Measurements from ENCODE around the gene COL24A1. TPM values are rescaled to one million over a fixed set of nuclear protein-coding genes. Genes with fewer than 3 reads are reported as not detected.

Gene COL24A1
- 0.27 and 0.82 TPM in 2 replicates for total RNA-seq (ENCODE audit: low replicate concordance)

DNA sequence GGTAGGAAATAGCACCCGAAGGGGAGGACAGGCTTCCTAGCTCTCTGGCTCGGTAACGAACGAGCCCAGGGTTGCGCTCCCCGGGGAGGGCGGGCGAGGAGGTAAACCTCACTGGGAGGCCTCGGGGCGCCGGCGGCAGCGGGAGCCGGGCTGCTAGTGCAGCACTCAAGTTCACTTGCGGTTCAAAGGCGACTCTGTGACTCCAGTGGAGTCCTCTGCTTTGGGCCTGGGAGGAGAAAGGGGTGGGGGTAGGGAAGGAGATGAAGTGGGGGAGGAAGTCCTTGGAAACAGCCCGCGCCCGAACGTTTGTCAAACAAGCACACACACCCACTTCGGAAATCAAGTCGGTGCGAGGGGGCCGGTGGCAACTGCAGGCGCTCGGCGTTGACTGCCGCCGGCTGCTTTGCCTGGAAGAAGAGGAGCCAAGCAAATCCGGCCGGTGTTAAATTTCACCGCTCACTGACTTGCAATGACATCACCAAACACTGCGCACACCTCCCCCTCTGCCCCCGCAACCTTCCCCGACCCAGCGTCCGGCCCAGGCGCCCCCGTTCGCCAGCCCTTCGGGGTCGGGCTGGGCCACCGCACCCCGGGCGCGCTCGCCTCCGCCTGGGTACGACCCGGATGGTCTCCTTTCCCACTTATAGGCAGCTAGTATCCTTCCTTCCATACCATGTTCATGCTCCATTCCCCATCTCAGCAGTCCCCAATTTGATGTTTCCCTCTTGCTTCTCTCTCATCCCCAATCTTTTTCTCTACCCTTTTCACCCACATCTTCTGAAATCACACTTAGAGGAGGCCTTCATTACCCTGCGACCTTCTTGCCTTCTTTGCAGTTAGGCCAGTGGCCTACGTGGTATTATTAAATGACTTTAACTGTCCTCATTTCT lies at the start of gene COL24A1:
TSS of gene COL24A1 (minus strand) at position 207 of the 890 bp plus-strand sequence. CDS start 376 bp downstream, outside the sequence.
- TF ChIP-seq, protein P1, sequence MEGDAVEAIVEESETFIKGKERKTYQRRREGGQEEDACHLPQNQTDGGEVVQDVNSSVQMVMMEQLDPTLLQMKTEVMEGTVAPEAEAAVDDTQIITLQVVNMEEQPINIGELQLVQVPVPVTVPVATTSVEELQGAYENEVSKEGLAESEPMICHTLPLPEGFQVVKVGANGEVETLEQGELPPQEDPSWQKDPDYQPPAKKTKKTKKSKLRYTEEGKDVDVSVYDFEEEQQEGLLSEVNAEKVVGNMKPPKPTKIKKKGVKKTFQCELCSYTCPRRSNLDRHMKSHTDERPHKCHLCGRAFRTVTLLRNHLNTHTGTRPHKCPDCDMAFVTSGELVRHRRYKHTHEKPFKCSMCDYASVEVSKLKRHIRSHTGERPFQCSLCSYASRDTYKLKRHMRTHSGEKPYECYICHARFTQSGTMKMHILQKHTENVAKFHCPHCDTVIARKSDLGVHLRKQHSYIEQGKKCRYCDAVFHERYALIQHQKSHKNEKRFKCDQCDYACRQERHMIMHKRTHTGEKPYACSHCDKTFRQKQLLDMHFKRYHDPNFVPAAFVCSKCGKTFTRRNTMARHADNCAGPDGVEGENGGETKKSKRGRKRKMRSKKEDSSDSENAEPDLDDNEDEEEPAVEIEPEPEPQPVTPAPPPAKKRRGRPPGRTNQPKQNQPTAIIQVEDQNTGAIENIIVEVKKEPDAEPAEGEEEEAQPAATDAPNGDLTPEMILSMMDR (IDR thresholded peaks at IDR 0.05; ENCODE audit: insufficient read depth, low read length): no peak
- peak within 1 kb of the TSS; percentile 53 for H3K4me3 ChIP-seq (ENCODE audit: low read depth, low read length)
- DNase-seq (ENCODE audit: low read depth): peak; percentile 34

DNA sequence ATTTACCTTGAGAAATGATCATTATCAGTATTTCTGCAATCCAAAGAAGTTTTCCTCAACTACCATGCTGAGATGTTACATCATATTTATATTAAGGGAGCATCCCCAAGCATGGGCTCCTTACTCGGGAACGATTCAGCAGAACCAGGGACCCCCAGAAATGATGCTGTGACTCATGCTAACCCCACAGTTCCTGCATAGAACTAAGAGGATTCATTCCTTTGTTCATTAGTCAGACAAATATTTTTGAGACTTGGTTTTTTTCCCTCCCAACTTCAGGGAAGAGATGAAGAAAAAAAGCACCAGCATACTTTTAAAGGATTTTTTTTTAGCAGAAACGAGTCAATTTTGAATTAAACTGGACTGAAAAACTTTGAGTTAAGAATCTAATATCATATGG lies 49.2 kb upstream of the COL24A1 start:
- no peak for DNase-seq (ENCODE audit: low read depth)
- no peak overlapping the region for H3K4me3 ChIP-seq (ENCODE audit: low read depth, low read length)
- TF ChIP-seq, protein P1 (IDR thresholded peaks at IDR 0.05; ENCODE audit: insufficient read depth, low read length): no peak

DNA sequence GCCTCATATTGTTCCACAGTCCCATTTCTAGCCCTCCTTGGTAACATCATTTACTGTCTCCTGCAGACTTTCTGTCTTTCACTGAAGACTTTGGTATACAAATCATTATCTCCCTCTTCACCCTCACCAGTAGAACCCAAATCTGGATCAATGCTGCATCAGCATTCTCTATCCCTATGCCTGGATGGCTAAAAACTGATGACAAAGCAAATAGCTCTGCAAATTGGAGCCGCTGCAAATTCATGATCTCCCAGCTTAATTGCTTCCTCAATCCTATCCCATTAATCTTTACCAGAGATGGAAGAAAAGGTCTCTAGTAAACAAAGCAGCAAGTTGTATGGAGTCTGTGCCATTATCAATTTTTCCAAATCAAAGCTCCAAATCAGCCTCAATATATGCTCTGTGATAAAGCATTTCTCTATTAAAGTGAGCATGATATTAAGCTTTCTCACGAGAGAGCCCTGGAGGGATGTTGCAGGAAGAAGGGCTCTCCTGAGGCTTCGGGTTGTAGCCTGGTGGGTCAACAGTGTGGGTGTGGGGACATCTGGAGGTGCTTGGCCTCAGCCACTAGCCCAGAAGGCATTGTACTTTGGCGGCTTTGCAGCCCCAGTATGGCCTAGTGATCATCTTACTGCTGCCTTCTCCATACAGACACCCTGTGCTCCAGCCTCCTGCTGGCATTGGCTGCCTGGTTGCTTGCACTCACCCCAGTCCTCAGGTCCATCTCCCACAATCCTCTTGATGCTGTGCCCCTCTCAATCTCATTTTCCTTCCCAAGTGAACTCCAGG lies 46.2 kb upstream of the COL24A1 start:
- DNase-seq (ENCODE audit: low read depth): no peak
- no peak overlapping the region for H3K4me3 ChIP-seq (ENCODE audit: low read depth, low read length)
- TF ChIP-seq, protein P1 (IDR thresholded peaks at IDR 0.05; ENCODE audit: insufficient read depth, low read length): no peak

DNA sequence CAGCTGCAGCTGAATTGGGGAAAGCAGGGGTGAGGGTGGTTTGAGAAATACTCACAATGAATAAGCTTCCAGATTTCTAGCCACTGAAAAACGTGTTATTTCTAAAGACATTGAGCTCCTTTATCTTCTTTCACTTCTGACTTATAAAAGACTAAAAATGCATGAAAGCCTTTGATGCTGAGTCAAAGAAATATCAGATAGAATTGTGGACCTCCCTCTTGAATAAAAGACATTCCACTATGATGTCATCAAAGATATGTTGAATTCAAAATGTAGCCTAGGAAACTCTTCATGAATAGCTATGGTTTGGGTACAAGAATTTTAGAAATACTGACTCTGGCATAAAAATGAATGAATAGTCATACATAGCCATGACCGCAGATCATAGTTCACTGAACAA lies 44.7 kb upstream of the COL24A1 start:
- TF ChIP-seq, protein P1 (IDR thresholded peaks at IDR 0.05; ENCODE audit: insufficient read depth, low read length): no peak
- H3K4me3 ChIP-seq (ENCODE audit: low read depth, low read length): no peak overlapping the region
- peak; percentile 41 for DNase-seq (ENCODE audit: low read depth)

DNA sequence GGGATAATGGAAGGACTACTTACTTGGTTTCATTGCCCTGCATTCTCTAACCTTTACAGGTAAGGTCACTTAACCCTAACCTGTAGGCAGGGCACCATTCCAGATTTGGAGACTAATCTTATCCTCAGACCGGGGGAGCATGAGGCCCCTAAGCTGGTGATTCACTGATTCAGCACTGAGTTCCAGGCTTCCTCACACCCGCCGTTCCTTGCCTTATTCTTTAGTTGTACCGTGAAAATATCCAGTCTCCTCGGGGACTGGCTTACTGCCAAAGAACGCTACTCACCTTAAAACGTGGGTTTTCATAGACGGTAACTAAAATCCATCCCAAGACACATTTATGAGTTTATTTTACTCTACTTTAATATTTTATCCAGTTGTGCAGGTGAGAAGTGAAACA lies 44.3 kb upstream of the COL24A1 start:
- no peak for DNase-seq (ENCODE audit: low read depth)
- TF ChIP-seq, protein P1 (IDR thresholded peaks at IDR 0.05; ENCODE audit: insufficient read depth, low read length): no peak

DNA sequence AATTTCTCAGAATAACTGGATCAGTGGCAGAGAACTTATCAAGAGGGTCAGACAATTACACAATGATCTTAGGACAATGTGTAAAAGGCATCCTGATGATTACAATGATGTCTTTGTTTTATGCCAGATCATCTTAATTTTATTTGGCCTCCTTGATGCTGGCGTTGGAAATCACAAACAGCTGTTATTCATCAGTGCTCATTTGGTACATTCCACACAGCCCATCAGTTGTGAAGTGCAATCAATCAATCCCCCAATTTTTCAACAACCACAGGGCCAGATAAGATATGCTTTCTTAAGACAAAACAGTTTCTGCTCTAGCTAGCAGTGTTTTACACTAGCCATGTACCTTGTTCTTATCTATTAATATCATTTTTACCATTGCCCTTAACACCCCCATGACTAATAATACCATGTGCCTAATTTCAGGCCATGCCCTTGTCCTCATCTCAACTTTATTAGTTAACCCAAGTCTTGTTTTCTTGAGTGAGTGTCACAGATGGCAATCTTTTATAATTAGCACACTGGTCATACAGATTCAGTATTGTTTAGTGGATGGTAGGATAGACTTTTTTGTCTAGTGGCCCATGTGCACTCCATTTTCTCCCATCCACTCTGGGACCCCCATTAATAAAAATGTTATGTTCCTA lies 40.8 kb upstream of the COL24A1 start:
- peak; percentile 57 for DNase-seq (ENCODE audit: low read depth)
- TF ChIP-seq, protein P1 (IDR thresholded peaks at IDR 0.05; ENCODE audit: insufficient read depth, low read length): no peak

More for the DNA sequence above, 44.3 kb upstream of the COL24A1 start:
- no peak overlapping the region for H3K4me3 ChIP-seq (ENCODE audit: low read depth, low read length)

More for the DNA sequence above, 40.8 kb upstream of the COL24A1 start:
- no peak overlapping the region for H3K4me3 ChIP-seq (ENCODE audit: low read depth, low read length)

Data from fibroblast of the aortic adventitia (primary cell).